Measurements from ENCODE around the gene OR7C1.
"Not testable (repeated sequence)": the region's sequence is repeated elsewhere in the genome, so short reads cannot be mapped to it uniquely, and the experiment has no call there.

GRCh38 chr19:14785102-14785793 is 49.7 kb downstream of the OR7C1 start:
- TF ChIP-seq POLR2A, CTCF (IDR thresholded peaks at IDR 0.05): not testable (repeated sequence)
